BJ (cell line): ENCODE measurements around the gene PATJ. TPM values are rescaled to one million over a fixed set of nuclear protein-coding genes. Genes with fewer than 3 reads are reported as not detected.

ENCODE experiments used
- CTCF ChIA-PET: fragments of 350-600 bp; formaldehyde crosslinking; extraction: SDS; loops from one replicate; lab custom pipeline; 2021; ENCODE audit warnings: antibody characterized with exemption, inconsistent platforms; lab: Yijun Ruan, JAX
- POLR2A ChIA-PET: fragments of 300-600 bp; sonication (Branson Sonifier 250); formaldehyde crosslinking; extraction: SDS; loops from one replicate; lab custom pipeline; 2021; ENCODE audit warnings: antibody characterized with exemption; lab: Charles Lee
- DNase-seq: peaks from one replicate; pipeline ENCODE4 v3.0.0-alpha.2; 2011; ENCODE audit warnings: low read depth
- H3K27me3 ChIP-seq: 2 replicates; pipeline ENCODE4 v1.6.0; 2011; ENCODE audit warnings: low read length; ENCODE audit not compliant: control insufficient read depth, insufficient read depth
- H3K36me3 ChIP-seq: 2 replicates; pipeline ENCODE4 v1.5.1; 2011; ENCODE audit warnings: low read length; ENCODE audit not compliant: control insufficient read depth, insufficient read depth
- H3K4me3 ChIP-seq: 2 replicates; pipeline ENCODE4 v1.5.1; 2011; ENCODE audit warnings: low read depth, mild to moderate bottlenecking, control low read depth, low read length
- CTCF ChIP-seq: IDR thresholded peaks from 2 replicates; pipeline ENCODE4 v1.5.1; 2011; ENCODE audit warnings: low read depth, mild to moderate bottlenecking, control low read depth, inconsistent platforms, low read length, moderate library complexity; ENCODE audit not compliant: insufficient read depth
- polyA plus RNA-seq: library from polyadenylated mRNA; depleted of rRNA; stranded (reverse); fragments of >200 nt; gene quantifications from 2 replicates; pipeline ENCODE4 v1.2.3, GENCODE V29; 2011

Gene PATJ
- polyA plus RNA-seq, 1 experiment = 3.0 TPM

GRCh38 chr1:62038594-62039284 lies 296.5 kb downstream of the PATJ start:
- no peak for TF ChIP-seq CTCF
- DNase-seq = no peak
- ChIA-PET POLR2A (no interaction called here), CTCF (interaction anchor here (1.0 kb wide), 1 partner anchor 54 kb away, joined by 3 read pairs; no protein-coding TSS in a partner anchor)
- H3K36me3 ChIP-seq = no peaks in the 10 kb centered on the region
- H3K27me3 ChIP-seq = no peaks in the 10 kb centered on the region
- H3K4me3 ChIP-seq = no peak overlapping the region

- no peak for DNase-seq
- CTCF ChIA-PET = no interaction called here
Measured at GRCh38 chr1:62040450-62040849, 298.2 kb downstream of the PATJ start.

GRCh38 chr1:62040973-62041372 lies 298.7 kb downstream of the PATJ start:
- Histone ChIP-seq H3K36me3 (no peaks in the 10 kb centered on the region), H3K27me3 (no peaks in the 10 kb centered on the region), H3K4me3 (no peak overlapping the region)
- DNase-seq = no peak
- TF ChIP-seq CTCF = no peak
- ChIA-PET POLR2A (no interaction called here), CTCF (interaction anchor here (1.1 kb wide), 1 partner anchor 9 kb away, joined by 3 read pairs; no protein-coding TSS in a partner anchor)

More at GRCh38 chr1:62040450-62040849, 298.2 kb downstream of the PATJ start:
- Histone ChIP-seq H3K27me3 (no peaks in the 10 kb centered on the region), H3K4me3 (no peak overlapping the region), H3K36me3 (no peaks in the 10 kb centered on the region)
- no peak for TF ChIP-seq CTCF
- POLR2A ChIA-PET = no interaction called here

GRCh38 chr1:62043154-62043553 lies 300.9 kb downstream of the PATJ start:
- TF ChIP-seq CTCF = no peak
- DNase-seq = no peak
- no peaks in the 10 kb centered on the region for H3K36me3 ChIP-seq
- no peaks in the 10 kb centered on the region for H3K27me3 ChIP-seq
- ChIA-PET CTCF (no interaction called here), POLR2A (no interaction called here)
- no peak overlapping the region for H3K4me3 ChIP-seq

GRCh38 chr1:62045574-62045973 lies 303.3 kb downstream of the PATJ start:
- POLR2A ChIA-PET = no interaction called here
- CTCF ChIA-PET = no interaction called here
- H3K36me3 ChIP-seq = no peaks in the 10 kb centered on the region
- no peak for DNase-seq
- TF ChIP-seq CTCF = no peak
- no peaks in the 10 kb centered on the region for H3K27me3 ChIP-seq
- no peak overlapping the region for H3K4me3 ChIP-seq
